Measurements from ENCODE around the gene APOBEC3A. TPM values are rescaled to one million over a fixed set of nuclear protein-coding genes. Genes with fewer than 3 reads are reported as not detected.

APOBEC3A gene
- total RNA-seq, 1 donor, result not detected

- no peak for TF ChIP-seq CTCF (IDR thresholded peaks at IDR 0.05; ENCODE audit: extremely low read depth, low read depth, low read length)
- H3K9me3 ChIP-seq (ENCODE audit: low read depth, low read length), result no peaks in the 10 kb centered on the region
- no peak for DNase-seq (ENCODE audit: insufficient read length, low spot score, missing footprints)
- H3K4me3 ChIP-seq (ENCODE audit: insufficient read depth, low read length), result no peak overlapping the region
- peaks cover 50% of the 10 kb centered on the region for H3K27me3 ChIP-seq (ENCODE audit: insufficient read depth, low read length)
- no peaks in the 10 kb centered on the region for H3K79me2 ChIP-seq (ENCODE audit: insufficient read depth, low read length)
- H3K4me2 ChIP-seq (ENCODE audit: insufficient read depth, low read length), result no peak overlapping the region
- H4K20me1 ChIP-seq (ENCODE audit: insufficient read depth, low read length), result no peaks in the 10 kb centered on the region
- H3K27ac ChIP-seq (ENCODE audit: low read depth, low read length), result no peak overlapping the region
- no peaks in the 10 kb centered on the region for H3K4me1 ChIP-seq (ENCODE audit: insufficient read depth, low read length)
- no peak overlapping the region for H2AFZ ChIP-seq (ENCODE audit: low read length)
- H3K36me3 ChIP-seq (ENCODE audit: insufficient read depth, low read length), result no peaks in the 10 kb centered on the region
Observed at GRCh38 chr22:38950527-38951295, 6.7 kb upstream of the APOBEC3A start.

DNA sequence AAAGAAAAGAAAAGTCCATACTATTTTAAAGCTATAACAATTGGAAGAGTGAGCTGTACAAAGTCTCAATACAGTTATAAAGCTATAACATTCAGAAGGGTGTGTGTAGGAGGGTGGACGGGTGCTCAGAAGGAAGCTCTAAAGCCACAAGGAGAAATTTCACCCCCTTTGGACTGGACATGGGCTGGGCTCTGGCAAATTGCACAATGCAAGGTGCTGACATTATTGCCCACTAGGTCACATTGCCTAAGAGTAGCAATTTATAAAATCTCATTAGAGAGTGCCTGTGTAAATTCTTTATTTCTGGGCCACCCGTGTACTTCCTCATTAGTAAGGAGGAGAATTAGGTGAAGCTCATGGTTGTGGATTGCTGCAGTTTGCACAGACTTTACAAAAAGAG, 5.7 kb upstream of the APOBEC3A start:
- no peak overlapping the region for H2AFZ ChIP-seq (ENCODE audit: low read length)
- no peak for TF ChIP-seq CTCF (IDR thresholded peaks at IDR 0.05; ENCODE audit: extremely low read depth, low read depth, low read length)
- H3K9me3 ChIP-seq (ENCODE audit: low read depth, low read length), result no peaks in the 10 kb centered on the region
- H3K27me3 ChIP-seq (ENCODE audit: insufficient read depth, low read length), result peaks cover 40% of the 10 kb centered on the region
- H3K4me2 ChIP-seq (ENCODE audit: insufficient read depth, low read length), result no peak overlapping the region
- H3K36me3 ChIP-seq (ENCODE audit: insufficient read depth, low read length), result no peaks in the 10 kb centered on the region
- H3K4me3 ChIP-seq (ENCODE audit: insufficient read depth, low read length), result no peak overlapping the region
- H3K27ac ChIP-seq (ENCODE audit: low read depth, low read length), result no peak overlapping the region
- DNase-seq (ENCODE audit: insufficient read length, low spot score, missing footprints), result no peak
- no peaks in the 10 kb centered on the region for H3K4me1 ChIP-seq (ENCODE audit: insufficient read depth, low read length)
- no peaks in the 10 kb centered on the region for H3K79me2 ChIP-seq (ENCODE audit: insufficient read depth, low read length)
- H4K20me1 ChIP-seq (ENCODE audit: insufficient read depth, low read length), result no peaks in the 10 kb centered on the region

DNA sequence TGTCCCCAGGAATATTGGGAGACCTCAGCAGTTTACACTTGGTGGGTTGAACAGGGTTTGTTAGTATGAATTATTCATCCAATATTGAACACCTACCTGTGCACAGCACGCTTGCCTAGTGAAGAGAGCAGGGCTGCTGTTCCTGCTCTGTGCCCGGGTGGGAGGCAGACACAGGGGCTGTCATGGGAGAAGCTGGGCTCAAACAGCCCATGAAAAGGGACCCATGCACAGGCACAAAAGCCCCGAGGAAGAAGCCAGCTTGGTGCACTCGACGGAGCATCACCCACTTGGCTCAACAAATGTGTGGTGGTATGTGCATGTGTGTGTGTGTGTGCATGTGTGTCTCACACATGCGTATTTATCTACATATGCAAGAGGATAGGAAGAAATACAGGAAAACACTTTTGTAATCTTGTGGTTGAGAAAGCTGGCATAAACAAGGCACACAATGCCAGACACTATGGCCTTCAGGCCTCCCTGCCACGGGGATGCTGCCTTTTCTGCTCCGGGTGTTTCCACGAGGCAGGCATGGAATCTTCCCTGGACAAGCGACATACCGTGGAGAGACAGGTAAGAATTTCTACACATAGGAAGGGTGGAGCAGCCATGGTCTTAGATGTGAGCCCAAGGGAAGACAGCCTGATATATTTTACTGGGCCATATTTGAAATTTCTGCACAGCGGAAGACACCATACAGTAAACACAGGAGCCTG, 5.0 kb upstream of the APOBEC3A start:
- no peak overlapping the region for H3K27ac ChIP-seq (ENCODE audit: low read depth, low read length)
- no peak overlapping the region for H3K4me3 ChIP-seq (ENCODE audit: insufficient read depth, low read length)
- H3K27me3 ChIP-seq (ENCODE audit: insufficient read depth, low read length), result peaks cover 39% of the 10 kb centered on the region
- no peaks in the 10 kb centered on the region for H3K79me2 ChIP-seq (ENCODE audit: insufficient read depth, low read length)
- H4K20me1 ChIP-seq (ENCODE audit: insufficient read depth, low read length), result no peaks in the 10 kb centered on the region
- DNase-seq (ENCODE audit: insufficient read length, low spot score, missing footprints), result no peak
- no peaks in the 10 kb centered on the region for H3K9me3 ChIP-seq (ENCODE audit: low read depth, low read length)
- no peaks in the 10 kb centered on the region for H3K36me3 ChIP-seq (ENCODE audit: insufficient read depth, low read length)
- H2AFZ ChIP-seq (ENCODE audit: low read length), result no peak overlapping the region
- no peak overlapping the region for H3K4me2 ChIP-seq (ENCODE audit: insufficient read depth, low read length)
- no peak for TF ChIP-seq CTCF (IDR thresholded peaks at IDR 0.05; ENCODE audit: extremely low read depth, low read depth, low read length)
- H3K4me1 ChIP-seq (ENCODE audit: insufficient read depth, low read length), result no peaks in the 10 kb centered on the region

- Histone ChIP-seq H2AFZ (ENCODE audit: low read length) (no peak overlapping the region), H3K9me3 (ENCODE audit: low read depth, low read length) (no peaks in the 10 kb centered on the region), H3K27ac (ENCODE audit: low read depth, low read length) (no peak overlapping the region), H3K4me2 (ENCODE audit: insufficient read depth, low read length) (no peak overlapping the region), H3K36me3 (ENCODE audit: insufficient read depth, low read length) (no peaks in the 10 kb centered on the region), H3K4me1 (ENCODE audit: insufficient read depth, low read length) (no peaks in the 10 kb centered on the region), H3K27me3 (ENCODE audit: insufficient read depth, low read length) (peaks cover 33% of the 10 kb centered on the region), H4K20me1 (ENCODE audit: insufficient read depth, low read length) (no peaks in the 10 kb centered on the region), H3K4me3 (ENCODE audit: insufficient read depth, low read length) (no peak overlapping the region), H3K79me2 (ENCODE audit: insufficient read depth, low read length) (no peaks in the 10 kb centered on the region)
- no peak for TF ChIP-seq CTCF (IDR thresholded peaks at IDR 0.05; ENCODE audit: extremely low read depth, low read depth, low read length)
- no peak for DNase-seq (ENCODE audit: insufficient read length, low spot score, missing footprints)
Observed at GRCh38 chr22:38953091-38953490, 4.3 kb upstream of the APOBEC3A start.

All from osteoblast (primary cell).